KMS-11 (cell line): ENCODE results near the gene ASIC2.

Experiments used
- H2AFZ ChIP-seq: fragments of 200-600 bp; sonication (generic); 2 replicates; pipeline ENCODE4 v1.6.1; 2016; ENCODE audit warnings: antibody characterized with exemption, mixed run types, low read depth
- H3K27ac ChIP-seq: fragments of 200-600 bp; sonication (generic); 2 replicates; pipeline ENCODE4 v1.6.1; 2016; ENCODE audit warnings: mild to moderate bottlenecking, mixed run types
- H3K27me3 ChIP-seq: fragments of 200-600 bp; sonication (generic); 2 replicates; pipeline ENCODE4 v1.6.1; 2017; ENCODE audit warnings: mild to moderate bottlenecking, low read depth, mixed run types, moderate library complexity; ENCODE audit not compliant: insufficient read depth
- H3K36me3 ChIP-seq: fragments of 200-600 bp; sonication (generic); 2 replicates; pipeline ENCODE4 v1.6.1; 2017; ENCODE audit warnings: mild to moderate bottlenecking, mixed run types; ENCODE audit not compliant: insufficient read depth
- H3K4me1 ChIP-seq: fragments of 200-600 bp; sonication (generic); 2 replicates; pipeline ENCODE4 v1.6.1; 2016; ENCODE audit warnings: mild to moderate bottlenecking, low read depth, mixed run types; ENCODE audit not compliant: poor library complexity, severe bottlenecking
- H3K4me2 ChIP-seq: fragments of 200-600 bp; sonication (generic); 2 replicates; pipeline ENCODE4 v1.7.0; 2016; ENCODE audit warnings: mild to moderate bottlenecking, mixed run types
- H3K4me3 ChIP-seq: fragments of 200-600 bp; sonication (generic); IDR thresholded peaks from 2 replicates; pipeline ENCODE4 v1.6.1; 2017; ENCODE audit warnings: low read depth, low read length, mixed read lengths; ENCODE audit not compliant: insufficient read depth
- H3K79me2 ChIP-seq: fragments of 200-600 bp; sonication (generic); 2 replicates; pipeline ENCODE4 v1.6.1; 2016; ENCODE audit warnings: low read depth, mixed run types; ENCODE audit not compliant: insufficient read depth
- H3K9ac ChIP-seq: fragments of 200-600 bp; sonication (generic); 2 replicates; pipeline ENCODE4 v1.6.1; 2016; ENCODE audit warnings: mild to moderate bottlenecking, mixed run types
- H4K20me1 ChIP-seq: fragments of 200-600 bp; sonication (generic); 2 replicates; pipeline ENCODE4 v1.6.1; 2016; ENCODE audit warnings: mild to moderate bottlenecking, mixed run types; ENCODE audit not compliant: insufficient read depth
- CTCF ChIP-seq: fragments of 200-600 bp; sonication (generic); conservative IDR thresholded peaks from 2 replicates; pipeline ENCODE4 v1.6.1; 2017; ENCODE audit warnings: low read depth, mild to moderate bottlenecking, antibody characterized with exemption, low read length, moderate library complexity, mixed read lengths

The ASIC2 gene

GRCh38 chr17:33260638-33261037 lies 32.5 kb downstream of the ASIC2 start:
- Histone ChIP-seq H3K36me3 (no peaks in the 10 kb centered on the region), H3K27ac (no peak overlapping the region), H2AFZ (no peak overlapping the region), H3K27me3 (no peaks in the 10 kb centered on the region), H3K79me2 (no peaks in the 10 kb centered on the region), H3K4me2 (no peak overlapping the region), H3K4me3 (no peak overlapping the region), H4K20me1 (no peaks in the 10 kb centered on the region), H3K9ac (no peak overlapping the region), H3K4me1 (no peaks in the 10 kb centered on the region)
- no peak for TF ChIP-seq CTCF

GRCh38 chr17:33258296-33258695 lies 34.8 kb downstream of the ASIC2 start:
- TF ChIP-seq CTCF = no peak
- Histone ChIP-seq H3K27ac (no peak overlapping the region), H2AFZ (no peak overlapping the region), H4K20me1 (no peaks in the 10 kb centered on the region), H3K36me3 (no peaks in the 10 kb centered on the region), H3K4me2 (no peak overlapping the region), H3K4me1 (no peaks in the 10 kb centered on the region), H3K9ac (no peak overlapping the region), H3K79me2 (no peaks in the 10 kb centered on the region), H3K27me3 (no peaks in the 10 kb centered on the region), H3K4me3 (no peak overlapping the region)

GRCh38 chr17:33245183-33245582 lies 47.9 kb downstream of the ASIC2 start:
- H3K27ac ChIP-seq = no peak overlapping the region
- no peaks in the 10 kb centered on the region for H3K4me1 ChIP-seq
- H3K79me2 ChIP-seq = no peaks in the 10 kb centered on the region
- no peak for TF ChIP-seq CTCF
- no peaks in the 10 kb centered on the region for H3K36me3 ChIP-seq
- no peak overlapping the region for H3K4me2 ChIP-seq
- H3K4me3 ChIP-seq = no peak overlapping the region
- H3K9ac ChIP-seq = no peak overlapping the region
- no peaks in the 10 kb centered on the region for H3K27me3 ChIP-seq
- no peak overlapping the region for H2AFZ ChIP-seq
- H4K20me1 ChIP-seq = no peaks in the 10 kb centered on the region

- Histone ChIP-seq H4K20me1 (no peaks in the 10 kb centered on the region), H3K4me1 (no peaks in the 10 kb centered on the region), H2AFZ (no peak overlapping the region), H3K4me2 (no peak overlapping the region), H3K9ac (no peak overlapping the region), H3K27ac (no peak overlapping the region), H3K4me3 (no peak overlapping the region), H3K36me3 (no peaks in the 10 kb centered on the region), H3K27me3 (no peaks in the 10 kb centered on the region), H3K79me2 (no peaks in the 10 kb centered on the region)
- TF ChIP-seq CTCF = no peak
Measured at GRCh38 chr17:33243732-33244131, 49.4 kb downstream of the ASIC2 start.
